Sigmoid colon (tissue), 7 donors: ENCODE data around the gene NANOS2. TPM values are rescaled to one million over a fixed set of nuclear protein-coding genes. Genes with fewer than 3 reads are reported as not detected.

ENCODE experiments used
- DNase-seq: peaks from one replicate; pipeline ENCODE4 v3.0.0-alpha.2; 2019
- H3K27ac ChIP-seq, 4 donors: fragments of 200-600 bp; sonication (generic); one replicate each; pipeline ENCODE4 v1.5.1; 2016 to 2019; ENCODE audit warnings: mild to moderate bottlenecking in 1 of 4
- H3K27me3 ChIP-seq, 3 donors: fragments of 200-600 bp; sonication (generic); one replicate each; pipeline ENCODE4 v1.5.1; 2019; ENCODE audit warnings: mild to moderate bottlenecking in 1 of 3
- H3K36me3 ChIP-seq, 4 donors: fragments of 200-600 bp; sonication (generic); one replicate each; pipeline ENCODE4 v1.5.1; 2016 to 2019
- H3K4me1 ChIP-seq, 4 donors: fragments of 200-600 bp; sonication (generic); one replicate each; pipeline ENCODE4 v1.5.1; 2017 to 2019
- H3K4me3 ChIP-seq, 4 donors: fragments of 200-600 bp; sonication (generic); one replicate each; pipeline ENCODE4 v1.5.1; 2017 to 2019; ENCODE audit warnings: mild to moderate bottlenecking in 2 of 4, moderate library complexity in 1 of 4
- H3K9me3 ChIP-seq, 4 donors: fragments of 200-600 bp in 3 of 4; sonication (generic) in 3 of 4; one replicate each; pipeline versions ENCODE4 v1.5.1 to v1.6.1; 2013 to 2019
- CTCF ChIP-seq, 4 experiments: fragments of 450-650 bp in 3 of 4; fragments of 200-600 bp in 1 of 4; IDR thresholded peaks; one replicate each; pipeline ENCODE4 v1.5.1; 2016 to 2019; ENCODE audit warnings: antibody characterized with exemption in 4 of 4, mild to moderate bottlenecking in 3 of 4, moderate library complexity in 2 of 4
- EP300 ChIP-seq, 4 donors: sonication (generic); formaldehyde crosslinking; IDR thresholded peaks; one replicate each; pipeline ENCODE4 v1.6.1; 2017; ENCODE audit warnings: antibody characterized with exemption in 4 of 4
- POLR2A ChIP-seq, 2 donors: fragments of 450-650 bp; IDR thresholded peaks; one replicate each; pipeline ENCODE4 v1.6.1; 2016; ENCODE audit warnings: antibody characterized with exemption in 2 of 2, mild to moderate bottlenecking in 2 of 2, moderate library complexity in 2 of 2
- POLR2AphosphoS5 ChIP-seq, 4 donors: sonication (generic); formaldehyde crosslinking; IDR thresholded peaks; one replicate each; pipeline ENCODE4 v1.6.1; 2017; ENCODE audit warnings: antibody characterized with exemption in 4 of 4
- WGBS, 2 donors: extraction: QIAGEN DNeasy Blood & Tissue Kit; methylation state at CpG; one replicate each; pipeline ENCODE4 v1.1.7; 2013; 5-methylcytosine and 5-hydroxymethylcytosine counted together
- intact Hi-C: fragments of 100-400 bp; cut with DNase I; formaldehyde crosslinking; loops from one replicate; pipeline ENCODE4 v1.15.1; 2023
- polyA plus RNA-seq, 3 donors: library from polyadenylated mRNA; stranded (reverse); fragments of 200-250 nt; gene quantifications; one replicate each; pipeline ENCODE4 v1.2.3, GENCODE V29; 2013
- total RNA-seq, 4 donors: library from RNA; depleted of rRNA; stranded (reverse); fragments of >200 nt; gene quantifications; one replicate each; pipeline ENCODE4 v1.1.0, GENCODE V29; 2016
- donor health status: healthy with polysubstance abuse.
- donor health status: Bipolar disorder and iron deficiency.
- donor health status: healthy.

NANOS2 gene
- total and polyA plus RNA-seq, 7 donors = 0.46 to 0.60 TPM; not detected in 5

- WGBS, 2 donors = 52 to 64% methylated on average over 12 of the region's 12 CpGs
- TF ChIP-seq POLR2AphosphoS5 (IDR thresholded peaks at IDR 0.05) (no peak), POLR2A (IDR thresholded peaks at IDR 0.05) (no peak), EP300 (IDR thresholded peaks at IDR 0.05) (no peak), CTCF (IDR thresholded peaks at IDR 0.05) (no peak)
- Histone ChIP-seq H3K36me3 (no peaks in the 10 kb centered on the region), H3K4me1 (no peaks in the 10 kb centered on the region), H3K4me3 (no peak overlapping the region), H3K27me3 (peaks cover 1 to 50% (median 29%) of the 10 kb centered on the region in 3 donors), H3K9me3 (no peaks in the 10 kb centered on the region), H3K27ac (no peak overlapping the region)
- DNase-seq = no peak
- intact Hi-C loops = no loop called here
Measured at GRCh38 chr19:45958769-45959516, 44.4 kb upstream of the NANOS2 start.

- DNase-seq = no peak
- TF ChIP-seq EP300 (IDR thresholded peaks at IDR 0.05) (no peak), POLR2A (IDR thresholded peaks at IDR 0.05) (no peak), POLR2AphosphoS5 (IDR thresholded peaks at IDR 0.05) (no peak), CTCF (IDR thresholded peaks at IDR 0.05) (no peak)
- no peak overlapping the region for H3K27ac ChIP-seq
- no peak overlapping the region for H3K4me3 ChIP-seq
- WGBS, 2 donors = 91 to 93% methylated on average over 6 of the region's 6 CpGs
- H3K4me1 ChIP-seq = no peaks in the 10 kb centered on the region
- no peaks in the 10 kb centered on the region for H3K9me3 ChIP-seq
- H3K27me3 ChIP-seq = peaks cover 3 to 54% (median 36%) of the 10 kb centered on the region in 3 donors
- H3K36me3 ChIP-seq = no peaks in the 10 kb centered on the region
- intact Hi-C loops = no loop called here
Measured at GRCh38 chr19:45958320-45958719, 43.7 kb upstream of the NANOS2 start.

- intact Hi-C loops = no loop called here
- peak in 1 of 4 donors; percentile 13 for TF ChIP-seq POLR2AphosphoS5 (IDR thresholded peaks at IDR 0.05)
- no peak for TF ChIP-seq EP300 (IDR thresholded peaks at IDR 0.05)
- Histone ChIP-seq H3K27ac (peak overlapping the region in 1 of 4 donors; percentile 49), H3K4me1 (peaks cover 0 to 10% (median 6%) of the 10 kb centered on the region in 4 donors), H3K9me3 (no peaks in the 10 kb centered on the region), H3K36me3 (no peaks in the 10 kb centered on the region), H3K27me3 (peaks cover 3 to 76% (median 43%) of the 10 kb centered on the region in 3 donors), H3K4me3 (no peak overlapping the region)
- WGBS, 2 donors = 34 to 41% methylated on average over 13 of the region's 13 CpGs
- DNase-seq = peak; percentile 77
Measured at GRCh38 chr19:45955905-45956608, 41.5 kb upstream of the NANOS2 start.

GRCh38 chr19:45954156-45954555, 39.6 kb upstream of the NANOS2 start:
- Histone ChIP-seq H3K36me3 (no peaks in the 10 kb centered on the region), H3K4me3 (no peak overlapping the region), H3K27me3 (peaks cover 3 to 69% (median 43%) of the 10 kb centered on the region in 3 donors), H3K27ac (no peak overlapping the region), H3K9me3 (no peaks in the 10 kb centered on the region), H3K4me1 (peaks cover 0 to 10% (median 6%) of the 10 kb centered on the region in 4 donors)
- DNase-seq = no peak
- TF ChIP-seq POLR2A (IDR thresholded peaks at IDR 0.05) (no peak), POLR2AphosphoS5 (IDR thresholded peaks at IDR 0.05) (no peak), CTCF (IDR thresholded peaks at IDR 0.05) (no peak), EP300 (IDR thresholded peaks at IDR 0.05) (no peak)
- intact Hi-C loops = no loop called here
- WGBS, 2 donors = 40 to 45% methylated on average over 9 of the region's 9 CpGs

GRCh38 chr19:45953676-45954075, 39.1 kb upstream of the NANOS2 start:
- Histone ChIP-seq H3K27me3 (peaks cover 3 to 65% (median 39%) of the 10 kb centered on the region in 3 donors), H3K9me3 (no peaks in the 10 kb centered on the region)
- intact Hi-C loops = no loop called here

More at GRCh38 chr19:45953676-45954075, 39.1 kb upstream of the NANOS2 start:
- Histone ChIP-seq H3K4me3 (no peak overlapping the region), H3K4me1 (peaks cover 0 to 10% (median 6%) of the 10 kb centered on the region in 4 donors), H3K36me3 (no peaks in the 10 kb centered on the region), H3K27ac (no peak overlapping the region)
- 90 to 96% methylated on average over 8 of the region's 8 CpGs for WGBS, 2 donors
- DNase-seq = no peak
- TF ChIP-seq CTCF (IDR thresholded peaks at IDR 0.05) (no peak), POLR2A (IDR thresholded peaks at IDR 0.05) (no peak), EP300 (IDR thresholded peaks at IDR 0.05) (no peak), POLR2AphosphoS5 (IDR thresholded peaks at IDR 0.05) (no peak)
